ENCODE results near the gene ZNF23.
A peak's percentile ranks its signal among the peaks of the same experiment; 100 is the strongest.

- TF ChIP-seq CTCF (IDR thresholded peaks at IDR 0.05) (peak in 1 of 5 experiments; percentile 21), POLR2A (IDR thresholded peaks at IDR 0.05) (peak; percentile 45 to 65)
Measured at GRCh38 chr16:71484006-71484893, 22.2 kb upstream of the ZNF23 start.
